Endothelial cell of umbilical vein (primary cell): Measurements from ENCODE around the gene ZNRD2. TPM values are rescaled to one million over a fixed set of nuclear protein-coding genes. Genes with fewer than 3 reads are reported as not detected.

Source experiments
- BruUV-seq: library from RNA; stranded (reverse); fragments of 400-500 nt; replicated peaks from 2 replicates; lab custom pipeline; 2021; lab: Mats Ljungman, UMichigan
- CTCF ChIA-PET: fragments of 300-600, 350-600 bp; sonication (Branson Sonifier 250); formaldehyde crosslinking; loops from one replicate; lab custom pipeline; 2021; ENCODE audit warnings: antibody characterized with exemption, inconsistent platforms; lab: Charles Lee
- POLR2A ChIA-PET: fragments of 300-600, 350-600 bp; sonication (Branson Sonifier 250); formaldehyde crosslinking; loops from one replicate; lab custom pipeline; 2021; ENCODE audit warnings: antibody characterized with exemption, inconsistent platforms; lab: Charles Lee
- DNase-seq: peaks from one replicate; pipeline ENCODE4 v3.0.0-alpha.2; 2011; ENCODE audit warnings: low read depth, low spot score
- FAIRE-seq: peaks from 2 replicates; lab custom pipeline; 2011; peaks lifted over from hg19 to GRCh38; lab: Jason Lieb, UNC
- H2AFZ ChIP-seq: 2 replicates; pipeline ENCODE4 v1.6.0; 2012; ENCODE audit warnings: low read depth, low read length, control low read depth, inconsistent platforms
- H3K27ac ChIP-seq: 2 replicates; pipeline ENCODE4 v1.5.1; 2011; ENCODE audit warnings: low read depth, mild to moderate bottlenecking, control low read depth, low read length, moderate library complexity; ENCODE audit not compliant: insufficient read depth
- H3K27me3 ChIP-seq, 2 experiments: 2 replicates each; pipeline versions ENCODE4 v1.6.0 to v1.6.1; 2011; ENCODE audit warnings: low read length in 2 of 2, mixed read lengths in 1 of 2; ENCODE audit not compliant: control insufficient read depth in 2 of 2, insufficient read depth in 2 of 2
- H3K36me3 ChIP-seq, 2 experiments: 2 replicates in 1 of 2; 3 replicates in 1 of 2; pipeline ENCODE4 v1.5.1; 2011; ENCODE audit warnings: low read length in 2 of 2, mild to moderate bottlenecking in 1 of 2, moderate library complexity in 1 of 2; ENCODE audit not compliant: control insufficient read depth in 2 of 2, insufficient read depth in 2 of 2; ENCODE audit errors: extremely low read depth in 1 of 2
- H3K4me1 ChIP-seq: 3 replicates; pipeline ENCODE4 v1.5.1; 2011; ENCODE audit warnings: mild to moderate bottlenecking, low read length; ENCODE audit not compliant: control insufficient read depth, insufficient read depth; ENCODE audit errors: extremely low read depth
- H3K4me2 ChIP-seq: 2 replicates; pipeline ENCODE4 v1.6.1; 2011; ENCODE audit warnings: low read length, control low read depth, mixed read lengths; ENCODE audit not compliant: insufficient read depth
- H3K4me3 ChIP-seq, 3 experiments: fragments of 200-600 bp in 1 of 3; sonication (generic), shearing (Covaris generic) in 1 of 3; replicated peaks in 1 of 3; 2 replicates each; pipeline ENCODE4 v1.5.1; 2011 to 2016; ENCODE audit warnings: control low read depth in 3 of 3, low read length in 3 of 3, mild to moderate bottlenecking in 2 of 3, inconsistent platforms in 1 of 3, low read depth in 1 of 3, moderate library complexity in 1 of 3; ENCODE audit not compliant: insufficient read depth in 1 of 3
- H3K79me2 ChIP-seq: 2 replicates; pipeline ENCODE4 v1.6.0; 2012; ENCODE audit warnings: low read length, inconsistent platforms; ENCODE audit not compliant: control insufficient read depth, insufficient read depth
- H3K9ac ChIP-seq: replicated peaks from 2 replicates; pipeline ENCODE3; 2011; ENCODE audit warnings: low read length, control low read depth; ENCODE audit not compliant: insufficient read depth; ENCODE audit errors: extremely low read depth
- H3K9me1 ChIP-seq: replicated peaks from 3 replicates; pipeline ENCODE4 v1.6.0; 2011; ENCODE audit warnings: mild to moderate bottlenecking, low read length; ENCODE audit not compliant: control insufficient read depth, insufficient read depth; ENCODE audit errors: extremely low read depth
- H3K9me3 ChIP-seq: replicated peaks from 2 replicates; pipeline ENCODE4 v1.5.1; 2012; ENCODE audit warnings: low read length, inconsistent platforms; ENCODE audit not compliant: control insufficient read depth, insufficient read depth
- H4K20me1 ChIP-seq: replicated peaks from 2 replicates; pipeline ENCODE3; 2011; ENCODE audit warnings: mild to moderate bottlenecking, low read length; ENCODE audit not compliant: control insufficient read depth, insufficient read depth; ENCODE audit errors: extremely low read depth
- EZH2 ChIP-seq: IDR thresholded peaks from 2 replicates; pipeline ENCODE4 v1.6.1; 2012; ENCODE audit warnings: borderline replicate concordance, low read depth, mild to moderate bottlenecking, moderate library complexity, low read length, inconsistent platforms; ENCODE audit not compliant: severe bottlenecking
- FOS ChIP-seq: IDR thresholded peaks from 2 replicates; pipeline ENCODE4 v1.6.1; 2011; ENCODE audit warnings: mild to moderate bottlenecking, low read length, moderate library complexity, borderline replicate concordance; ENCODE audit not compliant: insufficient read depth
- GATA2 ChIP-seq: IDR thresholded peaks from 2 replicates; pipeline ENCODE4 v1.7.0; 2011; ENCODE audit warnings: low read depth, mild to moderate bottlenecking, moderate library complexity, mixed read lengths, low read length; ENCODE audit not compliant: insufficient read length, insufficient read depth
- JUN ChIP-seq: IDR thresholded peaks from 2 replicates; pipeline ENCODE4 v1.6.1; 2011; ENCODE audit warnings: borderline replicate concordance, low read depth; ENCODE audit not compliant: insufficient read length, insufficient read depth
- MYC ChIP-seq: IDR thresholded peaks from one replicate; pipeline ENCODE4 v1.6.1; 2011; ENCODE audit warnings: mild to moderate bottlenecking, low read depth, low read length
- POLR2A ChIP-seq: IDR thresholded peaks from 2 replicates; pipeline ENCODE4 v1.6.1; 2012; ENCODE audit warnings: low read depth, mild to moderate bottlenecking, control low read depth, low read length
- POLR2AphosphoS5 ChIP-seq: IDR thresholded peaks from 2 replicates; pipeline ENCODE4 v1.6.1; 2012; ENCODE audit warnings: low read depth, mild to moderate bottlenecking, control low read depth, low read length, moderate library complexity; ENCODE audit not compliant: insufficient read depth
- dilution Hi-C: fragments of 300-500 bp; cut with MboI; formaldehyde crosslinking; loops from one replicate; pipeline ENCODE4 v1.15.0; 2019; ENCODE audit warnings: low sequenced_read_pairs; ENCODE audit not compliant: extremely low pct_ligation_motif_present
- intact Hi-C: fragments of 100-400 bp; cut with micrococcal nuclease; formaldehyde crosslinking; loops from one replicate; pipeline ENCODE4 v1.10.0; 2022
- polyA plus RNA-seq, 4 experiments: library from polyadenylated mRNA; depleted of rRNA in 3 of 4; stranded (reverse) in 3 of 4; unstranded in 1 of 4; fragments of >200 nt; gene quantifications; 2 replicates each; pipeline versions ENCODE4 v1.2.1 to v1.2.3, GENCODE V29; 2011 to 2012; ENCODE audit warnings: missing spikeins in 1 of 4
- total RNA-seq: library from RNA; stranded (reverse); gene quantifications from 2 replicates; pipeline ENCODE4 v1.2.3, GENCODE V29; 2021
- TF ChIP-seq, protein P1 (sequence below): IDR thresholded peaks from 2 replicates; pipeline ENCODE4 v1.6.1; 2011; ENCODE audit not compliant: insufficient read depth, insufficient read length
- TF ChIP-seq, protein P2 (sequence below), 2 donors: IDR thresholded peaks; 1 replicate in 1 of 2; 2 replicates in 1 of 2; pipeline ENCODE4 v1.5.1; 2011; ENCODE audit warnings: low read length in 2 of 2, mild to moderate bottlenecking in 2 of 2, moderate library complexity in 2 of 2, control low read depth in 1 of 2, inconsistent platforms in 1 of 2, low read depth in 1 of 2; ENCODE audit not compliant: insufficient read depth in 1 of 2; ENCODE audit errors: extremely low read depth in 1 of 2

Gene ZNRD2
- total and polyA plus RNA-seq, 2 donors (not counting 3 experiments of a cell fraction or from before 2014, with no cell fraction given) = 40.8 to 96.7 TPM

DNA sequence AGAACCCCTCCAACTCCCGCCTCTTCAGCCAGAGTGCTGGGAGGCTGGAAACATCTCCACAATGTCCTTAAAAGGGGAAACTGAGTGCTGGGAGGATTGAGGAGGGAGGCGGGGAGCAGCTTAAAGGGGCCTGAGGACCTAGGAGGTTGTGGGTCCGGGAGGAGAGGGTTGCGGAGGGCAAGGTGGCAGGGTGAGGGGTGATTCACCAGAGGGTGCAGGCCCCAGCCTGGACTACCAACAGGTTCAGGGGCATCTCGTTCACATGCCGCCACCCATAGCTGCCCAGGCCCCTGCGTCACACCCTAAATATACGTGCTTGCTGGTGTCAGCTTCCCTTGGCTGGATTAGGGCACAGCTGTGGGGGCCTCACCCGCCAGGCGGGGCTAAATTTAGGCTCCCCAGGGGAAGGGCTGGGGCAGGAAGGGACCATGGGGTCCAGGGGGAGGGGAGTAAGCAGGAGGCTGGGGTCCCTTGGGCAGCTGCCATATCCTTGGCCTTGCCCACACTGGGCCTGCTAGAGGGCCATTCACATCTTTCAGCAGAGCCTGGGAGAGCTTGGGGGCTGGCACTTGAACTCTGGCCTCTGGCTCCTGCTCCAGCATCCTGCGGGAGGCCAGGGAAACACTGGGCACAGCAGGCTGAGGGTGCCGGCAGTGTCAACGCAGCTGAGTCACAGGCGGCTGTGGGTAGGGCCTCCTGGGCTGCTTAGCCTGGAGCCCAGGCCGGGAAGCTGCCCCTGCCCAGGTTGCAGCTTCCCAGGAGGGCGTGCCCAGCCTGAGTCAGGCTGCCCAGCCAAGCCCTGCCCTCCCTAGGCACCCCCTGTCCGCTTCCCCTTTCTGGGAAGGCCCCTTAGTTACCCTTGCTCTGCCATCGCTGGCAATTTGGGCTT lies 6.8 kb downstream of the ZNRD2 start:
- intact Hi-C loops (no loop called here), dilution Hi-C loops (no loop called here)
- no peaks in the 10 kb centered on the region for H3K9me3 ChIP-seq
- no peak overlapping the region for H2AFZ ChIP-seq
- no peaks in the 10 kb centered on the region for H3K9me1 ChIP-seq
- peak overlapping the region; percentile 16 for H3K27ac ChIP-seq
- H3K4me1 ChIP-seq = peaks cover 36% of the 10 kb centered on the region
- peak overlapping the region; percentile 41 for H3K4me2 ChIP-seq
- H4K20me1 ChIP-seq = no peaks in the 10 kb centered on the region
- H3K4me3 ChIP-seq = peak overlapping the region in 1 of 3 experiments; percentile 23
- peak; percentile 86 for FAIRE-seq
- peaks cover 11% of the 10 kb centered on the region for H3K79me2 ChIP-seq
- H3K27me3 ChIP-seq = no peaks in the 10 kb centered on the region
- CTCF ChIA-PET = interaction anchor here (0.7 to 9.7 kb wide), 3 partner anchors 13 to 36 kb away, joined by 3 to 167 read pairs (median 22); no protein-coding TSS in a partner anchor
- POLR2A ChIA-PET = interaction anchor here (1.1 kb wide), 1 partner anchor 16 kb away, joined by 3 read pairs; no protein-coding TSS in a partner anchor
- peak; percentile 52 for DNase-seq
- H3K9ac ChIP-seq = peak overlapping the region; percentile 20
- no peaks in the 10 kb centered on the region for H3K36me3 ChIP-seq
- TF ChIP-seq MYC (no peak), EZH2 (no peak), FOS (no peak), POLR2AphosphoS5 (peak; percentile 53)
- TF ChIP-seq, protein P1, sequence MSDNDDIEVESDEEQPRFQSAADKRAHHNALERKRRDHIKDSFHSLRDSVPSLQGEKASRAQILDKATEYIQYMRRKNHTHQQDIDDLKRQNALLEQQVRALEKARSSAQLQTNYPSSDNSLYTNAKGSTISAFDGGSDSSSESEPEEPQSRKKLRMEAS = no peak
- no TSS peak for BruUV-seq

DNA sequence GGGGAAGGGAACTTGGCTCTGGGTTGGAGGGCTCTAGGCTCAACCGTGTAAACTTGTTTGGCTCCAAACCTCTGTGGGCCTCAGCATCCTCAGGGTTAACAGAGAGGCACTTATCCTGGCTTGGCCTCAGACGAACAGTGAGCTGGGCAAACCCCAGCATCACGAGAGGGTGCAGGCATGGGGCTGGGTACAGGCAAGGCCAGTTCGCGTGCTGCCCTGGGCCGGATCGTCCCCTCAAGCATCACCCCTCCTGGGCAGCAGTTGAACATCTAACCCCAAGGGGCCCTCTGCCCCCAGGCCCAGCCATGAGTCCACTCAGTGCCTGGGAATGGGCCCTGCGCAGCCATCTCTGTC lies 7.5 kb downstream of the ZNRD2 start:
- no peaks in the 10 kb centered on the region for H3K36me3 ChIP-seq
- no peaks in the 10 kb centered on the region for H3K9me3 ChIP-seq
- no peak overlapping the region for H3K4me3 ChIP-seq
- H3K9ac ChIP-seq = no peak overlapping the region
- no peak overlapping the region for H2AFZ ChIP-seq
- CTCF ChIA-PET = interaction anchor here (3.9 to 9.7 kb wide), 2 partner anchors 12 to 37 kb away, joined by 22 to 167 read pairs; no protein-coding TSS in a partner anchor
- TF ChIP-seq GATA2 (no peak), POLR2A (no peak), EZH2 (no peak), FOS (no peak), POLR2AphosphoS5 (no peak), MYC (no peak), JUN (no peak)
- TF ChIP-seq, protein P2, sequence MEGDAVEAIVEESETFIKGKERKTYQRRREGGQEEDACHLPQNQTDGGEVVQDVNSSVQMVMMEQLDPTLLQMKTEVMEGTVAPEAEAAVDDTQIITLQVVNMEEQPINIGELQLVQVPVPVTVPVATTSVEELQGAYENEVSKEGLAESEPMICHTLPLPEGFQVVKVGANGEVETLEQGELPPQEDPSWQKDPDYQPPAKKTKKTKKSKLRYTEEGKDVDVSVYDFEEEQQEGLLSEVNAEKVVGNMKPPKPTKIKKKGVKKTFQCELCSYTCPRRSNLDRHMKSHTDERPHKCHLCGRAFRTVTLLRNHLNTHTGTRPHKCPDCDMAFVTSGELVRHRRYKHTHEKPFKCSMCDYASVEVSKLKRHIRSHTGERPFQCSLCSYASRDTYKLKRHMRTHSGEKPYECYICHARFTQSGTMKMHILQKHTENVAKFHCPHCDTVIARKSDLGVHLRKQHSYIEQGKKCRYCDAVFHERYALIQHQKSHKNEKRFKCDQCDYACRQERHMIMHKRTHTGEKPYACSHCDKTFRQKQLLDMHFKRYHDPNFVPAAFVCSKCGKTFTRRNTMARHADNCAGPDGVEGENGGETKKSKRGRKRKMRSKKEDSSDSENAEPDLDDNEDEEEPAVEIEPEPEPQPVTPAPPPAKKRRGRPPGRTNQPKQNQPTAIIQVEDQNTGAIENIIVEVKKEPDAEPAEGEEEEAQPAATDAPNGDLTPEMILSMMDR (IDR thresholded peaks at IDR 0.05; ENCODE audit: extremely low read depth in 1 of 2, insufficient read depth in 1 of 2, low read depth in 1 of 2, low read length in 2 of 2) = no peak
- TF ChIP-seq, protein P1 = no peak
- intact Hi-C loops = no loop called here
- no peak overlapping the region for H3K27ac ChIP-seq
- POLR2A ChIA-PET = no interaction called here
- peaks cover 36% of the 10 kb centered on the region for H3K4me1 ChIP-seq
- no peaks in the 10 kb centered on the region for H4K20me1 ChIP-seq
- H3K4me2 ChIP-seq = no peak overlapping the region
- H3K27me3 ChIP-seq = no peaks in the 10 kb centered on the region
- DNase-seq = no peak
- BruUV-seq = no TSS peak
- no peaks in the 10 kb centered on the region for H3K9me1 ChIP-seq
- no peak for FAIRE-seq
- peaks cover 10% of the 10 kb centered on the region for H3K79me2 ChIP-seq
- dilution Hi-C loops = no loop called here
